Measurements from ENCODE around the gene SELENOO. TPM values are rescaled to one million over a fixed set of nuclear protein-coding genes. Genes with fewer than 3 reads are reported as not detected.

Gene SELENOO
- total RNA-seq, 1 donor, result 15.5 TPM

DNA sequence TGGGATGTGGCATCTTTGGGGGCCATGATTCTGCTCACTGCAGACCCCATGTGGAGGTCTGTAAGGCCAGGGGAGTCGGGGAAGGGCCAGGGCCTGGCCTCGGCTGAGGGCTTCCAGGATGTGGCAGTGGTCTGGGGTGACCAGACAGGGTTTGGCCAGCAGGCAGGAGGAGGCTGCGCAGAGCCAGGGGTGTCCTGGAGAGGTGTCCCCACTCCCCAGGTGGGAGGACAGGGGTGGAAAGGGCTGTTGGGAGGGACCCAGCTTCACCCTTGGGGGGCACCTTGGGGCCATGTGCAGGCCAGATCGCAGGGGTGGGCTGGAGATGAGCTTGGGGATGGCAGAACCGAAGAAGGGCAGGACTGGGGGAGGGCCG, 26.8 kb upstream of the SELENOO start:
- TF ChIP-seq, protein P1, sequence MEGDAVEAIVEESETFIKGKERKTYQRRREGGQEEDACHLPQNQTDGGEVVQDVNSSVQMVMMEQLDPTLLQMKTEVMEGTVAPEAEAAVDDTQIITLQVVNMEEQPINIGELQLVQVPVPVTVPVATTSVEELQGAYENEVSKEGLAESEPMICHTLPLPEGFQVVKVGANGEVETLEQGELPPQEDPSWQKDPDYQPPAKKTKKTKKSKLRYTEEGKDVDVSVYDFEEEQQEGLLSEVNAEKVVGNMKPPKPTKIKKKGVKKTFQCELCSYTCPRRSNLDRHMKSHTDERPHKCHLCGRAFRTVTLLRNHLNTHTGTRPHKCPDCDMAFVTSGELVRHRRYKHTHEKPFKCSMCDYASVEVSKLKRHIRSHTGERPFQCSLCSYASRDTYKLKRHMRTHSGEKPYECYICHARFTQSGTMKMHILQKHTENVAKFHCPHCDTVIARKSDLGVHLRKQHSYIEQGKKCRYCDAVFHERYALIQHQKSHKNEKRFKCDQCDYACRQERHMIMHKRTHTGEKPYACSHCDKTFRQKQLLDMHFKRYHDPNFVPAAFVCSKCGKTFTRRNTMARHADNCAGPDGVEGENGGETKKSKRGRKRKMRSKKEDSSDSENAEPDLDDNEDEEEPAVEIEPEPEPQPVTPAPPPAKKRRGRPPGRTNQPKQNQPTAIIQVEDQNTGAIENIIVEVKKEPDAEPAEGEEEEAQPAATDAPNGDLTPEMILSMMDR (IDR thresholded peaks at IDR 0.05; ENCODE audit: insufficient read depth, low read length), result no peak
- no peak for DNase-seq (ENCODE audit: low read depth)
- H3K4me3 ChIP-seq (ENCODE audit: low read depth, low read length), result no peak overlapping the region

DNA sequence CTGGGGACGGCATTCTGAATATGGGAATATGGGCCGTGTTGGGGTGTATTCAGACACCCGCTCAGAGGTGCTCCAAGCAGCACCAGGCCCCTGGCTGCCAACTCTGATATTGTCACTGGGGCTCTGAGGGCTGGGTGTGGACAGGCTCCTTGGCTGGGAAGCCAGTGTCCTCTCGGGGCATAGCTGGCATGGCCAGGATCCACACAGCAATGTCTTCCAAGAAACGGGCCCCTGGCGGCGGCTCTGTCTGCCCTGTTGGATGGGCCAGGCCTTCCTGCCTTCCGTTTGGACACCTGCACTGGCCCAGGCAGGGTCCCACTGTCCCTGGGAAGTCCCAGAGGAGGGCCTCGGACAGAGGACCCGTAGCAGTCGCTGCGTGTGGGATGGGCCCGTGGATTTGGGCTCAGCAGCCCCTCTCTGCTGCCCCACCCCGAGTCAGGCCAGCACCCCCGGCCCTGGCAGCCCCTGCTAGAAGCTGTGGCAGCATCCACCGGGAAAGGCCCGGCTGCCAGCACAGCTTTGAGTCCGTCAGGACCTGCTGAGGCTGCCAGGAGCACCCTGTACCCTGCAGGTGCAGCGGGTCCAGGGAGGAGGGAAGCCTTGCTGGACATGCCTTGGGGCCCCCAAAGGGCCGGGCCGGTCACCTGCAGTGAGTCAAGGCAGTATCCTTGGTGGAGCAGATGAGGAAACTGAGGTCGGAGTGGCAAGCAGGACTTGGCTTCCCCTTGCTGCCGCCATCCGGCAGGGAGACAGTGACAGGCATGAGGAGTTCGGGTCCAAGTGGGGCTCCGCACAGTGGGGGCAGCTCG, 26.2 kb upstream of the SELENOO start:
- TF ChIP-seq, protein P1 (IDR thresholded peaks at IDR 0.05; ENCODE audit: insufficient read depth, low read length), result no peak
- no peak overlapping the region for H3K4me3 ChIP-seq (ENCODE audit: low read depth, low read length)
- no peak for DNase-seq (ENCODE audit: low read depth)

DNA sequence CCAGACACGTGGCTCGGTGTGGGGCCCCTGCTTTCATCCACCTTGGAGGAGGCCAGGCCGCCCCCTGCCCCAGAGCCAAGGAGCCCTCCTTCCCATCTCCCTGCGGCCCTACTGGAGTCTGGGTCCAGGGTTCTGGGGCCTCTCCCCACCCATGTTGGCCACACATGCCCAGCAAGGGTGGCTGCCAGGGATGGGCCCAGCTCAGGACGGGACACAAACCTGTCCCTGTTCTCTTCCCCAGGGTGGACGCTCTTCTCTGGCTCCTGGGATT, 25.7 kb upstream of the SELENOO start:
- H3K4me3 ChIP-seq (ENCODE audit: low read depth, low read length), result no peak overlapping the region
- TF ChIP-seq, protein P1 (IDR thresholded peaks at IDR 0.05; ENCODE audit: insufficient read depth, low read length), result no peak
- no peak for DNase-seq (ENCODE audit: low read depth)

- no peak for DNase-seq (ENCODE audit: low read depth)
- H3K4me3 ChIP-seq (ENCODE audit: low read depth, low read length), result no peak overlapping the region
- TF ChIP-seq, protein P1 (IDR thresholded peaks at IDR 0.05; ENCODE audit: insufficient read depth, low read length), result no peak
Observed at GRCh38 chr22:50175921-50176849, 24.6 kb upstream of the SELENOO start.

- TF ChIP-seq, protein P1 (IDR thresholded peaks at IDR 0.05; ENCODE audit: insufficient read depth, low read length), result no peak
- DNase-seq (ENCODE audit: low read depth), result no peak
- no peak overlapping the region for H3K4me3 ChIP-seq (ENCODE audit: low read depth, low read length)
Observed at GRCh38 chr22:50176850-50177536, 23.8 kb upstream of the SELENOO start.

- H3K4me3 ChIP-seq (ENCODE audit: low read depth, low read length), result no peak overlapping the region
- TF ChIP-seq, protein P1 (IDR thresholded peaks at IDR 0.05; ENCODE audit: insufficient read depth, low read length), result no peak
- DNase-seq (ENCODE audit: low read depth), result no peak
Observed at GRCh38 chr22:50177537-50178470, 23.0 kb upstream of the SELENOO start.

All from fibroblast of the aortic adventitia (primary cell).